K562 (cell line): ENCODE data around the gene ZNF277. TPM values are rescaled to one million over a fixed set of nuclear protein-coding genes. Genes with fewer than 3 reads are reported as not detected.

ENCODE experiments used
- ATAC-seq: fragments of 200-7000 bp; cut with Tn5 transposase; 3 replicates; pipeline ENCODE4 v1.9.1; 2020; ENCODE audit warnings: moderate library complexity
- BruUV-seq: library from RNA; stranded (reverse); fragments of 400-500 nt; replicated peaks from 2 replicates; lab custom pipeline; 2021; lab: Mats Ljungman, UMichigan
- CTCF ChIA-PET: fragments of 300-600 bp; formaldehyde crosslinking; extraction: SDS; loops from one replicate; lab custom pipeline; 2021; ENCODE audit warnings: low intra/inter-chr PET ratio; lab: Yijun Ruan, JAX
- POLR2A ChIA-PET: fragments of 300-600, 350-650 bp; sonication (Branson Sonifier 250); formaldehyde crosslinking; extraction: SDS; loops from one replicate; lab custom pipeline; 2021; ENCODE audit warnings: antibody characterized with exemption, inconsistent platforms; lab: Yijun Ruan, JAX
- DNase-seq, 4 experiments: peaks; one replicate each; pipeline versions ENCODE4 v3.0.0 to v3.0.0-alpha.2; 2011 to 2018; ENCODE audit warnings: low spot score in 3 of 4, mixed read lengths in 3 of 4; ENCODE audit errors: extremely low read depth in 1 of 4
- FAIRE-seq: peaks from 2 replicates; lab custom pipeline; 2011; peaks lifted over from hg19 to GRCh38; lab: Jason Lieb, UNC
- H2AFZ ChIP-seq: 2 replicates; pipeline ENCODE4 v1.6.0; 2011; ENCODE audit warnings: low read depth, low read length, control low read depth, inconsistent platforms
- H3K27ac ChIP-seq: fragments of 200-600 bp; 3 replicates; pipeline ENCODE4 v1.8.0; 2011; ENCODE audit warnings: low read depth, mild to moderate bottlenecking, control low read depth, inconsistent platforms, low read length, moderate library complexity, mixed read lengths; ENCODE audit errors: extremely low read depth
- H3K27me3 ChIP-seq, 2 experiments: fragments of 300-600 bp in 1 of 2; 2 replicates in 1 of 2; 3 replicates in 1 of 2; pipeline versions ENCODE4 v1.6.0 to v1.8.0; 2011; ENCODE audit warnings: inconsistent platforms in 2 of 2, low read length in 2 of 2, mild to moderate bottlenecking in 1 of 2, mixed read lengths in 1 of 2, moderate library complexity in 1 of 2; ENCODE audit not compliant: control insufficient read depth in 2 of 2, insufficient read depth in 2 of 2
- H3K36me3 ChIP-seq: fragments of 300-600 bp; 3 replicates; pipeline ENCODE4 v1.8.0; 2011; ENCODE audit warnings: mild to moderate bottlenecking, low read length, inconsistent platforms; ENCODE audit not compliant: control insufficient read depth, insufficient read depth
- H3K4me1 ChIP-seq, 2 experiments: fragments of 200-600 bp in 1 of 2; replicated peaks in 1 of 2; 2 replicates in 1 of 2; 3 replicates in 1 of 2; pipeline versions ENCODE4 v1.5.1 to v1.8.0; 2011; ENCODE audit warnings: inconsistent platforms in 2 of 2, low read length in 2 of 2, mild to moderate bottlenecking in 1 of 2, mixed read lengths in 1 of 2, moderate library complexity in 1 of 2; ENCODE audit not compliant: control insufficient read depth in 2 of 2, insufficient read depth in 2 of 2
- H3K4me2 ChIP-seq: 2 replicates; pipeline ENCODE4 v1.6.1; 2011; ENCODE audit warnings: low read length, control low read depth, inconsistent platforms, mixed read lengths; ENCODE audit not compliant: insufficient read depth
- H3K4me3 ChIP-seq: fragments of 200-600 bp; sonication (generic), shearing (Covaris generic); 2 replicates; pipeline ENCODE4 v1.5.1; 2016; ENCODE audit warnings: control low read depth, inconsistent platforms
- H3K79me2 ChIP-seq: fragments of 200-600 bp; 3 replicates; pipeline ENCODE4 v1.8.0; 2011; ENCODE audit warnings: low read length, inconsistent platforms; ENCODE audit not compliant: control insufficient read depth, insufficient read depth
- H3K9ac ChIP-seq, 2 experiments: 2 replicates each; pipeline versions ENCODE4 v1.6.0 to v1.6.1; 2011; ENCODE audit warnings: low read depth in 2 of 2, low read length in 2 of 2, control low read depth in 1 of 2, inconsistent platforms in 1 of 2, mild to moderate bottlenecking in 1 of 2, mixed read lengths in 1 of 2; ENCODE audit not compliant: insufficient read depth in 1 of 2
- H3K9me1 ChIP-seq: one replicate; pipeline ENCODE4 v1.6.0; 2011; ENCODE audit warnings: inconsistent platforms, mild to moderate bottlenecking, low read length, moderate library complexity; ENCODE audit not compliant: control insufficient read depth, insufficient read depth
- H3K9me3 ChIP-seq: replicated peaks from 2 replicates; pipeline ENCODE4 v1.5.1; 2011; ENCODE audit warnings: low read depth, low read length, inconsistent platforms; ENCODE audit not compliant: control insufficient read depth, insufficient read depth
- H4K20me1 ChIP-seq: replicated peaks from 2 replicates; pipeline ENCODE4 v1.6.1; 2011; ENCODE audit warnings: low read length, inconsistent platforms, mixed read lengths; ENCODE audit not compliant: control insufficient read depth, insufficient read depth
- CBFA2T2 ChIP-seq: fragments of 450-650 bp; conservative IDR thresholded peaks from 2 replicates; pipeline ENCODE4 v1.6.1; 2017; ENCODE audit warnings: mild to moderate bottlenecking
- KLF10 ChIP-seq: fragments of 250-450 bp; sonication (Bioruptor Pico); IDR thresholded peaks from 2 replicates; pipeline ENCODE4 v1.6.1; 2021; ENCODE audit warnings: matching md5 sums
- MCM2 ChIP-seq: fragments of 450-650 bp; IDR thresholded peaks from 2 replicates; pipeline ENCODE4 v1.6.1; 2017; ENCODE audit warnings: low read depth, mild to moderate bottlenecking
- NR4A1 ChIP-seq, 2 experiments: fragments of 250-450 bp in 1 of 2; fragments of 450-650 bp in 1 of 2; sonication (Bioruptor Pico) in 1 of 2; IDR thresholded peaks; 2 replicates each; pipeline versions ENCODE4 v1.4.0 to v1.6.1; 2016 to 2020; ENCODE audit warnings: mild to moderate bottlenecking in 2 of 2, missing compliant biosample characterization in 1 of 2, missing genetic modification characterization in 1 of 2, moderate library complexity in 1 of 2
- SIX5 ChIP-seq, 2 experiments: IDR thresholded peaks; 2 replicates each; pipeline ENCODE4 v1.6.1; 2011; ENCODE audit warnings: low read length in 2 of 2, borderline replicate concordance in 1 of 2, low read depth in 1 of 2, mild to moderate bottlenecking in 1 of 2, moderate library complexity in 1 of 2; ENCODE audit not compliant: insufficient read depth in 1 of 2
- ZNF764 ChIP-seq: fragments of 250-450 bp; sonication (Bioruptor Pico); IDR thresholded peaks from 2 replicates; pipeline ENCODE4 v1.4.0; 2020; ENCODE audit warnings: low read depth, mild to moderate bottlenecking, moderate library complexity
- ZNF785 ChIP-seq: fragments of 250-450 bp; sonication (Bioruptor Pico); IDR thresholded peaks from 2 replicates; pipeline ENCODE4 v1.4.0; 2020; ENCODE audit warnings: mild to moderate bottlenecking
- WGBS: fragments of 100-300 bp; shearing (Covaris generic); methylation state at CpG from one replicate; pipeline ENCODE4 v1.1.6; 2016; ENCODE audit warnings: low coverage, mixed read lengths; ENCODE audit not compliant: insufficient coverage; ENCODE audit errors: missing lambda C conversion rate; 5-methylcytosine and 5-hydroxymethylcytosine counted together
- in situ Hi-C: fragments of 300-500 bp; cut with MboI; formaldehyde crosslinking; loops from 4 replicates; pipeline ENCODE4 v1.15.0; 2018; ENCODE audit warnings: inconsistent platforms, mixed read lengths
- intact Hi-C: fragments of 100-400 bp; cut with micrococcal nuclease; formaldehyde crosslinking; loops from 2 replicates; pipeline ENCODE4 v1.14.2; 2022
- polyA plus RNA-seq, 8 experiments: library from polyadenylated mRNA; depleted of rRNA in 4 of 8; stranded (reverse) in 5 of 8; unstranded in 3 of 8; fragments of >200 nt; fragmentation: Nextera tagmentation in 2 of 8; fragmentation: Illumina TruSeq in 1 of 8; extraction: Ambion mirVana in 2 of 8; extraction: Trizol in 1 of 8; gene quantifications; 2 replicates each; pipeline versions ENCODE4 v1.2.1 to v1.2.3, GENCODE V29; 2011 to 2014; ENCODE audit warnings: inconsistent platforms in 1 of 8, missing spikeins in 1 of 8
- total RNA-seq, 7 experiments: library from RNA; depleted of rRNA in 6 of 7; stranded (reverse); fragments of >200 nt in 6 of 7; fragmentation: Illumina TruSeq in 2 of 7; extraction: Trizol in 2 of 7; gene quantifications; 2 replicates each; pipeline versions ENCODE4 v1.2.1 to v1.2.3, GENCODE V29; 2011 to 2021; ENCODE audit warnings: low replicate concordance in 1 of 7
- TF ChIP-seq, protein P1 (sequence below): fragments of 250-450 bp; sonication (Bioruptor Pico); IDR thresholded peaks from 2 replicates; pipeline ENCODE4 v1.9.0; 2021; ENCODE audit warnings: mild to moderate bottlenecking, inconsistent platforms
- TF ChIP-seq, protein P2 (sequence below): fragments of 450-650 bp; IDR thresholded peaks from 2 replicates; pipeline ENCODE4 v1.6.1; 2017; ENCODE audit warnings: mild to moderate bottlenecking, moderate library complexity

The ZNF277 gene
- total and polyA plus RNA-seq, 9 of the 15 experiments (the other 6 are each of a cell fraction or from before 2014, with no cell fraction given), result 18.8 to 33.5 (median 27.7) TPM

DNA sequence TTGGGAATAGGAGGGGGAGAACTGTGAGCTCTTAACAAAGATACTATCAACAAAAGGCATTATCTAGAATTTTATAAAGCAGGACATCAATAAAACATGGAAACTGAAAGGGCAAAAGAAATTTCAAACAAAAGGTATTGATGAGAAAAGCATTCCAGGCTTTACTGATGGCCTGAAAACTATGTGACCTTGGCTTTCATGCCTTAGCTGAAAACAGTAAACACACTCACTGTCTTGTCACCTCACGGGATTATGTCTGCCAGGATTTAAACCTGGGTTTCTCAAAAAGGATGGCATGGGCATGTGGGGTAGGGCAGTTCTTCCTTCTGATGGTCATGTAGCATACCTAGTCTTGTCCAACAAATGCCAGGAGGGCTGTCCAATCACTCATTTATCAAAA lies 23.2 kb upstream of the ZNF277 start:
- no peak for DNase-seq
- ATAC-seq, result no peak
- Histone ChIP-seq H3K4me1 (no peaks in the 10 kb centered on the region), H3K79me2 (no peaks in the 10 kb centered on the region), H4K20me1 (no peaks in the 10 kb centered on the region), H3K9me3 (no peaks in the 10 kb centered on the region), H3K27me3 (peaks cover 5 to 24% of the 10 kb centered on the region in 2 experiments; a peak in 3 of 5 replicates), H2AFZ (no peak overlapping the region), H3K9ac (no peak overlapping the region), H3K4me2 (no peak overlapping the region), H3K36me3 (no peaks in the 10 kb centered on the region), H3K4me3 (no peak overlapping the region), H3K27ac (no peak overlapping the region), H3K9me1 (no peaks in the 10 kb centered on the region)
- 0% methylated on average over 1 of the region's 1 CpG for WGBS
- no TSS peak for BruUV-seq
- intact Hi-C loops, result no loop called here
- TF ChIP-seq, protein P1, sequence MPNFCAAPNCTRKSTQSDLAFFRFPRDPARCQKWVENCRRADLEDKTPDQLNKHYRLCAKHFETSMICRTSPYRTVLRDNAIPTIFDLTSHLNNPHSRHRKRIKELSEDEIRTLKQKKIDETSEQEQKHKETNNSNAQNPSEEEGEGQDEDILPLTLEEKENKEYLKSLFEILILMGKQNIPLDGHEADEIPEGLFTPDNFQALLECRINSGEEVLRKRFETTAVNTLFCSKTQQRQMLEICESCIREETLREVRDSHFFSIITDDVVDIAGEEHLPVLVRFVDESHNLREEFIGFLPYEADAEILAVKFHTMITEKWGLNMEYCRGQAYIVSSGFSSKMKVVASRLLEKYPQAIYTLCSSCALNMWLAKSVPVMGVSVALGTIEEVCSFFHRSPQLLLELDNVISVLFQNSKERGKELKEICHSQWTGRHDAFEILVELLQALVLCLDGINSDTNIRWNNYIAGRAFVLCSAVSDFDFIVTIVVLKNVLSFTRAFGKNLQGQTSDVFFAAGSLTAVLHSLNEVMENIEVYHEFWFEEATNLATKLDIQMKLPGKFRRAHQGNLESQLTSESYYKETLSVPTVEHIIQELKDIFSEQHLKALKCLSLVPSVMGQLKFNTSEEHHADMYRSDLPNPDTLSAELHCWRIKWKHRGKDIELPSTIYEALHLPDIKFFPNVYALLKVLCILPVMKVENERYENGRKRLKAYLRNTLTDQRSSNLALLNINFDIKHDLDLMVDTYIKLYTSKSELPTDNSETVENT, result no peak
- TF ChIP-seq NR4A1 (CRISPR knock-in tag; IDR thresholded peaks at IDR 0.05) (no peak), NR4A1 (tag; IDR thresholded peaks at IDR 0.05) (no peak), MCM2 (no peak), SIX5 (IDR thresholded peaks at IDR 0.05; ENCODE audit: borderline replicate concordance in 1 of 2, insufficient read depth in 1 of 2, low read depth in 1 of 2, low read length in 2 of 2) (no peak), ZNF764 (CRISPR knock-in tag) (no peak), KLF10 (CRISPR knock-in tag) (no peak), CBFA2T2 (no peak), ZNF785 (CRISPR knock-in tag) (no peak)
- TF ChIP-seq, protein P2, sequence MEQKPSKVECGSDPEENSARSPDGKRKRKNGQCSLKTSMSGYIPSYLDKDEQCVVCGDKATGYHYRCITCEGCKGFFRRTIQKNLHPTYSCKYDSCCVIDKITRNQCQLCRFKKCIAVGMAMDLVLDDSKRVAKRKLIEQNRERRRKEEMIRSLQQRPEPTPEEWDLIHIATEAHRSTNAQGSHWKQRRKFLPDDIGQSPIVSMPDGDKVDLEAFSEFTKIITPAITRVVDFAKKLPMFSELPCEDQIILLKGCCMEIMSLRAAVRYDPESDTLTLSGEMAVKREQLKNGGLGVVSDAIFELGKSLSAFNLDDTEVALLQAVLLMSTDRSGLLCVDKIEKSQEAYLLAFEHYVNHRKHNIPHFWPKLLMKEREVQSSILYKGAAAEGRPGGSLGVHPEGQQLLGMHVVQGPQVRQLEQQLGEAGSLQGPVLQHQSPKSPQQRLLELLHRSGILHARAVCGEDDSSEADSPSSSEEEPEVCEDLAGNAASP, result no peak
- in situ Hi-C loops, result no loop called here
- CTCF ChIA-PET, result no interaction called here
- FAIRE-seq, result no peak
- POLR2A ChIA-PET, result interaction anchor here (0.6 kb wide), 1 partner anchor 140 kb away, joined by 3 read pairs; no protein-coding TSS in a partner anchor
